Sciatic nerve (tissue), 2 donors: Measurements from ENCODE around the gene GJC2. TPM values are rescaled to one million over a fixed set of nuclear protein-coding genes. Genes with fewer than 3 reads are reported as not detected.

Source experiments
- ATAC-seq: fragments of 200-7000 bp; cut with Tn5 transposase; one replicate; pipeline ENCODE4 v1.9.1; 2020; ENCODE audit warnings: mild to moderate bottlenecking, moderate library complexity
- DNase-seq: peaks from one replicate; pipeline ENCODE4 v3.0.0-alpha.2; 2020; ENCODE audit warnings: low spot score
- intact Hi-C: fragments of 100-400 bp; cut with DNase I; formaldehyde crosslinking; loops from one replicate; pipeline ENCODE4 v1.14.2; 2022
- total RNA-seq: library from RNA; stranded (reverse); fragmentation: NEBNext Ultra II Directional; extraction: Animal tissue kit (Norgen Biotek cat#: 25700); gene quantifications from one replicate; pipeline ENCODE4 v1.2.1, GENCODE V29; 2021
- donor health status: DM: no; HTN: no; CAD: no.
- donor health status: DM: no; HTN: no; CAD: no.

GJC2 gene
- total RNA-seq, 1 donor from 2014 or later, result 10.5 TPM

DNA sequence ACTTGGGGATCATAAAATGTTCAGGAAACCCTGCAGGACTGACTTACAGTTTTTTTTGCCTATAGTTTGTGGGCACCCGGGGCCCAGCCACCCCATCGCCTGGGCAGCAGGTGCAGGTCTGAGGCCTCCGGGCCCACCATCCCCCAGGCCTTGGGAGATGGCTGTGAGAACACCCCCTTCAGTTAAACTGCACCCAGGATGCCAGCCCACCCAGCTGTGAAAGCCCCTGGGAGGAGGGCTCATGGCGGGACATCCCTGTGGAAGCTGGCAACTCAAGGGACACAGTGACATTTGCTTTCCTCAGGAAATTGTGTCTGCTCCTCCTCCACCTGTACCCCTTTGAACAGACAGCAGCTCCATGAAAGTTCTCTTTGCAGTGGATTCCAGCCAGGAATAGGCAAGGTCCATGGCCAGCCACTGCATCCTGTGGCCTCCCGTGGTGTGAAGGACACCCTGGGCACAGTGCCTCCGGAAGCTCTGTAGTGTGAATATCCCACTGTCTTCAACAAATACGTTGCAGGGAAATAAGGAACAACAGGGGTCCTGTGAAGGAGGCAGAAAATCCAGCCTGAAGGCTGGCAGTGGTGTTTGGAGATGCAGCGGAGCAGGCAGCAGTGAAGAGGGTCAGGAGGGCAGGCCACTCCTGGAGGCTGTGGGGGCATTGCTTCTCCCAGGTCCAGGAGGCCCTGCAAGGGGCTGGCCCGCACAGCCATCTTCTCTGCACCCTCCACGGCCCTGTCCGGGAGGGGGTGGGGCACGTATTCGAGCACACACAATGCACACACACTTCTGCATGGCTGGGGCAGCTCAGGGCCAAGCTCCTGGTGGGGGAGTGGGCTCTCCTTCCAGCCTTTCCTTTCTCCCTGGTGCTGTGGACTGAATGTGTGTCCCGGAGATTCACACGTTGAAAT is 56.1 kb downstream of the GJC2 start:
- intact Hi-C loops, result no loop called here
- no peak for DNase-seq
- ATAC-seq, result no peak

DNA sequence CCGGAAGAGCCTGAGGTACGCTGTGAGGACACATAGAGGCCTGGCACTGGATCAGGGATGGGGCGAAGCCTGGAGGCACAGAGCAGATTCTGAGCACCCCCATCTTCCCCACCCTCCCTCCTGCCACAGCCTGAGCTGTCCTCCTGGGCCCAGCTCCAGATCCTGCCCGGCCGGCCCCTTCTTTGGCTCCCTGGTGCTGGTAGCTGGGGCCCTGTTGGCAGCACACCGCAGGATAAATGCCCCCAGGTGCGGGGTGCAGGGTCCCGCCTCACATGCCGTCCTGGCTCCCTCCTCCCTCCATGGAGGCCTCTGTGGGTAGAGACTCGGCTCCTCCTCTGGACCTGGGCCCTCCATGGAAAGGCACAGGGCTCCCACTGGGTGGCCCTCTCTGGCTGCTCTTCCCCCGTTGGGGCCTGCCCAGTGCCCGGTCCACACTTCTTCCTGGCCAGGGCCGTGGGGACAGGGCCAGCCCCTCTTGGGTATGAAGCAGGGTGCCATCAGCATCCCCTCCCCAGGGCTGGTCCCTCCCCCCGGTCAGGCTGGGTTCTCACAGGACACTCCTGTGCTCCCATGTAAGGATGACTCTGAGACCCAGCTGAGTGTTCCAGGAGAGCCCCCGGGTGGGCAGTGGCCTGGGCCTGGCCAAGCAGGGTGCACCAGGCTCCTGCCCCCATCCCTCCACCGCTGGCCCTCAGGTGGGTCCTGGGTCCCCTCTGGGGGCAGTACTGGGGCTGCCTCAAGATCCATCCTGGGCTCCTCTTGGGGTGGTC is 57.0 kb downstream of the GJC2 start:
- DNase-seq (no peak), ATAC-seq (peak; percentile 5)
- intact Hi-C loops, result no loop called here

DNA sequence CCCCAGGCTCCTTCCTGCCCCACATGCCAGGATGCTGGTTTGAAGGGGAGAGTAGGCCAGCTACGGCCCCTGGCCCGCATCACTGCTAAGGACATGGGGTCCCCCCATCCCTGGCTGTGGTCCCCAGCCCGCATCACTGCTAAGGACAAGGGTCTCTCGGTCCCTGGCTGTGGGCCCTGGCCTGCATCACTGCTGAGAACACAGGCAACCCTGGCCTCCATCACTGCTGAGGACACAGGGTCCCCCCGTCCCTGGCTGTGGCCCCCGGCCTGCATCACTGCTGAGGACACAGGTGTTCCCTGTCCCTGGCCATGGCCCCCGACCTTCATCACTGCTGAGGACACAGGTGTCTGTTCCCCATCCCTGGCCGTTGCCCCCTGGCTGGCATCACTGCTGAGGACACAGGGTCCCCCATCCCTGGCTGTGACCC is 57.7 kb downstream of the GJC2 start:
- DNase-seq, result no peak
- no peak for ATAC-seq
- intact Hi-C loops, result no loop called here

DNA sequence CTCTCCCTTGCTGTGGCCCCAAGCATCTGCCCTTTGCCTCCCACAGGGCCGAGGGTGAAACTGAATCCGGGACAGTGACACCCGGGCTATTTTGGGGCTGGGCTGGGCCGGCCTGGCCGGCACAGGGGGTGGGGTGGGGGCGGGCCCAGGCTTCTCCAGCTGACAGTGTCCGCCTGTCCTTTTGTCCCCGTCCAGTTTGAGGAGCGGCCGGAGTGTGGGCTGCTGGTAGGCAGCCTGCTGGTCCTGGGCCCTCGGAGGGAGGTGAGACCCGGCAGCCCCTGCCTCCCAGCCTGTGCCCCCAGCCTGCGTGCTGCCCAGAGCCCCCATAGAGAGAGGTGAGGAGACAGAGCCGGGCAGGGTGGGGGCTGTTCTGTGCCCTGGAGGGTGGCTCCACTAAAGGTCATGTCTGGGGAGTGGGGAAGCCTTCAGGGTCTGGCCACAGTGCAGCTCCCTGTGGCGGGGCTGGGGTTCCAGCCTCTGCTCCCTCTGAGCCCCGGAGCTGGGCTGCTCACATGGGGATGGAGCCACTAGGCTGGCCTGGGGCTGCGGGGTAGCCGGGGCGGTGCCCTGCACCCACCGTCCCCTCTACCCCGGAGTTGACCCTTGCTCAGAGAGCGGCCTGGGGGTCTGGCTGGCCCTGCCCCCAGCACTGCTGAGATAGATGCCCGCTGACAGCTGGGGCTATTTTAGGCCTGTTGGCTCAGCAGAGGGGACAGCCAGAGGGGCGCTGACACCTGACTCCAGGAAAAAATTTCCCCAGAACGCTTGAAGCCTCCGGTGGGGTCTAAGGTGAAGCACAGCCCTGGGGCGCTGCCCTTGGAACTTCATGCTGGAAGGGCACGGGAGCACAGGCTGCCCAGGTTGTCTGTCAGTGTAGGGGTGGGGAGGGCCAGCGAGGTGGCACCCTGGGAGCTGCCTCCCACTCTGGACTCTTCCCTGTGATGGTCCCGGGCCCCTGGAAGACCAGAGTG is 58.4 kb downstream of the GJC2 start, which contains the start of gene OBSCN:
TSS of gene OBSCN (plus strand) at position 194 of the 971 bp plus-strand sequence. CDS start 3,740 bp downstream, outside the sequence.
- intact Hi-C loops, result no loop called here
- ATAC-seq (peak; percentile 6), DNase-seq (no peak)

DNA sequence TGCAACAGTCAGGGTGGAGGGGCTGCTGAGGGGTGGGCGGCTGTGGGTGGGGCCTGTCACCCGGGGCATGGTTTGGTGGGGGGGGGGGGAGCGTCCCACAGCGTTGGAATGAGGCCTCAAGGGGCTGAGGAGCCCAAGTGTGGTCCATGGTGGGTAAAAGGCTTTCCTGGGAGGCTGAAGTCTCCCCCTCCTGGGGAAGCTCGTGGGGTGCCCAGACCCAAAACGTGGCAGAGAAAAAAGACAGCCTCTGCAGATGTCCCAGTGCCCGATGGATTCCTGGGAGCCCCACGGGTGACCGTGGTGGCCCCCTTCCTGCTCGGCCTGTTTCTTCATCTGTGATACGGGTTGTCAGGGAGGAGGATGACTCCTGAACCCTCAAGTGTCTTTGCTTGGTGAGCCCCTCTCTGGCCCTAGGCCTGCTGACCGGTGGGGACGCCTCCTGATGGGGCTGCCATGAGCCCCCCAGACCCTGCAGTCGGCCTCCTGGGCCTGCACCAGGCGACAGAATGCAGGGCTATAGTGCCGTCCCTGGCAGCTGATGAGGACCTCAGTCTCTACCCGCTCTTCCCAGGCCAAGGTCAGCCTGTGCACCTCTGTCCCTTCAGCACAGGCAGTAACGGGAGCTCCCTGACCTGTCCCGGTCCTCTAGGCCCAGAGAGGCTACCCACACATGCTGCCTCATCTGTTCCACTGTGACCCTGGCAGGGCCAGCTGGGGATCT is 59.3 kb downstream of the GJC2 start:
- intact Hi-C loops, result no loop called here
- ATAC-seq (no peak), DNase-seq (no peak)

Other genes with a start within 250 kb of the GJC2 start
- gene WNT9A, start 202.0 kb upstream of the GJC2 start, total RNA-seq, result 11.4 TPM
- not detected for gene WNT3A, start 142.9 kb upstream of the GJC2 start, total RNA-seq
- 251 TPM for gene ARF1, start 67.2 kb upstream of the GJC2 start, total RNA-seq
- 15.8 TPM for gene C1orf35, start 46.6 kb upstream of the GJC2 start, total RNA-seq
- gene MRPL55, start 40.6 kb upstream of the GJC2 start, total RNA-seq, result 34.2 TPM
- 250 TPM for gene GUK1, start 9.7 kb upstream of the GJC2 start, total RNA-seq
- gene IBA57, start 15.9 kb downstream of the GJC2 start, total RNA-seq, result 10.4 TPM
- 18.3 TPM for gene OBSCN, start 58.1 kb downstream of the GJC2 start, total RNA-seq